Keratinocyte (primary cell): ENCODE data around the gene MEAK7. TPM values are rescaled to one million over a fixed set of nuclear protein-coding genes. Genes with fewer than 3 reads are reported as not detected.

Experiments used
- DNase-seq: peaks from one replicate; pipeline ENCODE4 v3.0.0-alpha.2; 2011; ENCODE audit warnings: low read depth, missing footprints, low spot score
- FAIRE-seq: peaks from 2 replicates; lab custom pipeline; 2011; peaks lifted over from hg19 to GRCh38; lab: Jason Lieb, UNC
- H2AFZ ChIP-seq: 2 replicates; pipeline ENCODE4 v1.6.0; 2012; ENCODE audit warnings: low read length, control low read depth, inconsistent platforms; ENCODE audit not compliant: control insufficient read depth
- H3K27ac ChIP-seq: 2 replicates; pipeline ENCODE4 v1.5.1; 2011; ENCODE audit warnings: low read length; ENCODE audit not compliant: control insufficient read depth, insufficient read depth
- H3K27me3 ChIP-seq: 3 replicates; pipeline ENCODE4 v1.6.0; 2011; ENCODE audit warnings: low read length; ENCODE audit not compliant: control insufficient read depth, insufficient read depth; ENCODE audit errors: extremely low read depth
- H3K36me3 ChIP-seq, 2 experiments: 2 replicates in 1 of 2; 3 replicates in 1 of 2; pipeline ENCODE4 v1.5.1; 2011; ENCODE audit warnings: low read length in 2 of 2, mild to moderate bottlenecking in 1 of 2; ENCODE audit not compliant: control insufficient read depth in 2 of 2, insufficient read depth in 2 of 2; ENCODE audit errors: extremely low read depth in 1 of 2
- H3K4me1 ChIP-seq: 3 replicates; pipeline ENCODE4 v1.5.1; 2011; ENCODE audit warnings: low read length; ENCODE audit not compliant: control insufficient read depth, insufficient read depth; ENCODE audit errors: extremely low read depth
- H3K4me2 ChIP-seq: 3 replicates; pipeline ENCODE4 v1.6.0; 2011; ENCODE audit warnings: low read depth, low read length; ENCODE audit not compliant: control insufficient read depth, insufficient read depth; ENCODE audit errors: extremely low read depth
- H3K4me3 ChIP-seq, 3 experiments: fragments of 200-600 bp in 1 of 3; sonication (generic) in 1 of 3; 2 replicates in 2 of 3; 3 replicates in 1 of 3; pipeline ENCODE4 v1.5.1; 2011 to 2016; ENCODE audit warnings: low read length in 3 of 3, mild to moderate bottlenecking in 3 of 3, control low read depth in 2 of 3, inconsistent platforms in 1 of 3, low read depth in 1 of 3, mixed read lengths in 1 of 3, mixed run types in 1 of 3, moderate library complexity in 1 of 3; ENCODE audit not compliant: control insufficient read depth in 2 of 3, insufficient read depth in 2 of 3; ENCODE audit errors: extremely low read depth in 1 of 3
- H3K79me2 ChIP-seq: 2 replicates; pipeline ENCODE4 v1.6.0; 2012; ENCODE audit warnings: low read length; ENCODE audit not compliant: control insufficient read depth, insufficient read depth
- H3K9ac ChIP-seq: 3 replicates; pipeline ENCODE4 v1.6.0; 2011; ENCODE audit warnings: low read length; ENCODE audit not compliant: control insufficient read depth, insufficient read depth; ENCODE audit errors: extremely low read depth
- H3K9me1 ChIP-seq: 3 replicates; pipeline ENCODE4 v1.6.0; 2011; ENCODE audit warnings: low read length; ENCODE audit not compliant: control insufficient read depth, insufficient read depth; ENCODE audit errors: extremely low read depth
- H3K9me3 ChIP-seq: 2 replicates; pipeline ENCODE4 v1.5.1; 2012; ENCODE audit warnings: low read depth, low read length; ENCODE audit not compliant: control insufficient read depth
- H4K20me1 ChIP-seq: 3 replicates; pipeline ENCODE4 v1.6.0; 2011; ENCODE audit warnings: low read length; ENCODE audit not compliant: control insufficient read depth, insufficient read depth; ENCODE audit errors: extremely low read depth
- CTCF ChIP-seq, 3 experiments: IDR thresholded peaks in 1 of 3; conservative IDR thresholded peaks in 1 of 3; optimal IDR thresholded peaks in 1 of 3; 2 replicates in 2 of 3; 3 replicates in 1 of 3; pipeline versions ENCODE3 to v1.5.1; 2011; ENCODE audit warnings: low read length in 3 of 3, mild to moderate bottlenecking in 3 of 3, moderate library complexity in 2 of 3, control low read depth in 1 of 3, inconsistent platforms in 1 of 3; ENCODE audit not compliant: insufficient read depth in 2 of 3; ENCODE audit errors: extremely low read depth in 1 of 3
- EZH2 ChIP-seq: IDR thresholded peaks from one replicate; pipeline ENCODE4 v1.6.1; 2012; ENCODE audit warnings: inconsistent platforms, mild to moderate bottlenecking, low read length, moderate library complexity
- dilution Hi-C: fragments of 300-500 bp; cut with MboI; formaldehyde crosslinking; loops from one replicate; pipeline ENCODE4 v1.7.0; 2020; ENCODE audit warnings: low sequenced_read_pairs; ENCODE audit not compliant: extremely low pct_ligation_motif_present
- polyA plus RNA-seq, 5 experiments: library from polyadenylated mRNA; depleted of rRNA in 3 of 5; stranded (reverse) in 3 of 5; stranded (forward) in 1 of 5; unstranded in 1 of 5; fragments of >200 nt; gene quantifications; 1 replicate in 1 of 5; 2 replicates in 3 of 5; 3 replicates in 1 of 5; pipeline versions ENCODE4 v1.2.1 to v1.2.3, GENCODE V29; 2011 to 2012; ENCODE audit warnings: missing spikeins in 2 of 5, low read depth in 1 of 5, low replicate concordance in 1 of 5

MEAK7 gene
- polyA plus RNA-seq, 1 donor (not counting 4 experiments of a cell fraction or from before 2014, with no cell fraction given): 81.0 TPM

GRCh38 chr16:84475643-84476240 is 28.7 kb downstream of the MEAK7 start:
- Histone ChIP-seq H3K4me2 (no peak overlapping the region), H4K20me1 (peaks cover 8% of the 10 kb centered on the region), H3K27ac (no peak overlapping the region), H3K36me3 (peaks cover 26 to 27% of the 10 kb centered on the region in 2 experiments), H3K9ac (no peak overlapping the region), H3K4me1 (no peaks in the 10 kb centered on the region), H3K4me3 (no peak overlapping the region), H2AFZ (no peak overlapping the region), H3K79me2 (peaks cover 51% of the 10 kb centered on the region), H3K27me3 (no peaks in the 10 kb centered on the region), H3K9me3 (no peaks in the 10 kb centered on the region), H3K9me1 (no peaks in the 10 kb centered on the region)
- dilution Hi-C loops: no loop called here
- FAIRE-seq (no peak), DNase-seq (no peak)
- TF ChIP-seq CTCF (optimal IDR thresholded peaks at IDR 0.05 in 1 of 3, IDR thresholded peaks at IDR 0.05 in 1 of 3, conservative IDR thresholded peaks at IDR 0.05 in 1 of 3; ENCODE audit: extremely low read depth in 1 of 3, insufficient read depth in 2 of 3, low read length in 3 of 3): no peak
- TF ChIP-seq EZH2: no peak

- Histone ChIP-seq H3K4me3 (no peak overlapping the region), H3K4me1 (no peaks in the 10 kb centered on the region), H3K27ac (no peak overlapping the region), H3K9me1 (no peaks in the 10 kb centered on the region), H2AFZ (no peak overlapping the region), H3K27me3 (no peaks in the 10 kb centered on the region), H3K4me2 (no peak overlapping the region), H4K20me1 (peaks cover 8% of the 10 kb centered on the region), H3K9me3 (no peaks in the 10 kb centered on the region), H3K9ac (no peak overlapping the region), H3K79me2 (peaks cover 52% of the 10 kb centered on the region), H3K36me3 (peaks cover 10 to 14% of the 10 kb centered on the region in 2 experiments)
- no peak for DNase-seq
- dilution Hi-C loops: no loop called here
- no peak for FAIRE-seq
- TF ChIP-seq EZH2: no peak
- TF ChIP-seq CTCF (optimal IDR thresholded peaks at IDR 0.05 in 1 of 3, IDR thresholded peaks at IDR 0.05 in 1 of 3, conservative IDR thresholded peaks at IDR 0.05 in 1 of 3; ENCODE audit: extremely low read depth in 1 of 3, insufficient read depth in 2 of 3, low read length in 3 of 3): no peak
Measured at GRCh38 chr16:84471966-84472365, 32.5 kb downstream of the MEAK7 start.
